Hepatocyte (in vitro differentiated cells): Measurements from ENCODE around the gene SERF1A.
"Not testable (repeated sequence)": the region's sequence is repeated elsewhere in the genome, so short reads cannot be mapped to it uniquely, and the experiment has no call there.

ENCODE experiments used
- EZH2 ChIP-seq: fragments of 200-600 bp; sonication (generic); IDR thresholded peaks from 2 replicates; pipeline ENCODE4 v1.6.1; 2016; ENCODE audit warnings: antibody characterized with exemption, mild to moderate bottlenecking, borderline replicate concordance
- EZH2phosphoT487 ChIP-seq: fragments of 200-600 bp; sonication (generic); IDR thresholded peaks from one replicate; pipeline ENCODE4 v1.6.1; 2018; ENCODE audit warnings: antibody characterized with exemption, mild to moderate bottlenecking, low read depth, moderate library complexity; ENCODE audit not compliant: unreplicated experiment, severe bottlenecking
- TF ChIP-seq, protein P1 (sequence below): fragments of 200-600 bp; sonication (generic); IDR thresholded peaks from 2 replicates; pipeline ENCODE4 v1.5.1; 2016; ENCODE audit warnings: antibody characterized with exemption, mild to moderate bottlenecking; ENCODE audit not compliant: poor library complexity

DNA sequence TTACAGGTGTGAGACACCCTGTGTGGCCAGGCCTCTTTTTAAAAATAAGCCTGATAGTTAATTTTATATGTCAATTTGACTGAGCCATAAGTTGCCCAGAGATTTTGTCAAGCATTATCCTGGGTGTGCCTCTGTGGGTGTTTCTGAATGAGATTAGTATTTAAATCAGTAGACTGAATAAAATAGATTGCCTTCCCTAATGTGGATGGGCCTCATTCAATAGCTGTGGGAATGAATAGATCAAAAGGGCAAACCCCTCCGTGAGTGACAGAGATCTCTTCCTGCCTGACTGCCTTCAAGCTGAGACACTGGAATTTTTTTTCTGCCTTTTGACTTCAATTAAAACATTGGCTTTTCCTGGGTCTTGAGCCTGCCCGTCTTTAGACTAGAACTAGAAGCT, 33.7 kb upstream of the SERF1A start:
- TF ChIP-seq, protein P1, sequence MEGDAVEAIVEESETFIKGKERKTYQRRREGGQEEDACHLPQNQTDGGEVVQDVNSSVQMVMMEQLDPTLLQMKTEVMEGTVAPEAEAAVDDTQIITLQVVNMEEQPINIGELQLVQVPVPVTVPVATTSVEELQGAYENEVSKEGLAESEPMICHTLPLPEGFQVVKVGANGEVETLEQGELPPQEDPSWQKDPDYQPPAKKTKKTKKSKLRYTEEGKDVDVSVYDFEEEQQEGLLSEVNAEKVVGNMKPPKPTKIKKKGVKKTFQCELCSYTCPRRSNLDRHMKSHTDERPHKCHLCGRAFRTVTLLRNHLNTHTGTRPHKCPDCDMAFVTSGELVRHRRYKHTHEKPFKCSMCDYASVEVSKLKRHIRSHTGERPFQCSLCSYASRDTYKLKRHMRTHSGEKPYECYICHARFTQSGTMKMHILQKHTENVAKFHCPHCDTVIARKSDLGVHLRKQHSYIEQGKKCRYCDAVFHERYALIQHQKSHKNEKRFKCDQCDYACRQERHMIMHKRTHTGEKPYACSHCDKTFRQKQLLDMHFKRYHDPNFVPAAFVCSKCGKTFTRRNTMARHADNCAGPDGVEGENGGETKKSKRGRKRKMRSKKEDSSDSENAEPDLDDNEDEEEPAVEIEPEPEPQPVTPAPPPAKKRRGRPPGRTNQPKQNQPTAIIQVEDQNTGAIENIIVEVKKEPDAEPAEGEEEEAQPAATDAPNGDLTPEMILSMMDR, result not testable (repeated sequence)
- not testable (repeated sequence) for TF ChIP-seq EZH2phosphoT487, EZH2
